A673 (cell line): Measurements from ENCODE around the gene NCOR1. TPM values are rescaled to one million over a fixed set of nuclear protein-coding genes. Genes with fewer than 3 reads are reported as not detected.

Experiments used
- BruUV-seq: library from RNA; stranded (reverse); fragments of 400-500 nt; replicated peaks from 2 replicates; lab custom pipeline; 2021; lab: Mats Ljungman, UMichigan
- CTCF ChIA-PET: fragments of 300-600 bp; sonication (Branson Sonifier 250); formaldehyde crosslinking; loops from one replicate; lab custom pipeline; 2022; ENCODE audit warnings: antibody characterized with exemption; lab: Charles Lee
- POLR2A ChIA-PET: fragments of 300-600 bp; sonication (Branson Sonifier 250); formaldehyde crosslinking; loops from one replicate; lab custom pipeline; 2022; ENCODE audit warnings: antibody characterized with exemption; ENCODE audit not compliant: low non-redundant PET; lab: Charles Lee
- DNase-seq: peaks from one replicate; pipeline ENCODE4 v3.0.0-alpha.2; 2015; ENCODE audit warnings: low spot score
- H3K27ac ChIP-seq: fragments of 200-600 bp; sonication (generic); 2 replicates; pipeline ENCODE4 v1.5.1; 2016; ENCODE audit warnings: mixed run types, low read depth, mild to moderate bottlenecking, mixed read lengths, antibody characterized with exemption, low read length; ENCODE audit not compliant: poor library complexity, severe bottlenecking
- H3K27me3 ChIP-seq: fragments of 200-600 bp; sonication (generic); replicated peaks from 2 replicates; pipeline ENCODE4 v1.6.1; 2017; ENCODE audit warnings: mixed run types, low read depth, mild to moderate bottlenecking, mixed read lengths, antibody characterized with exemption, low read length; ENCODE audit not compliant: insufficient read depth, poor library complexity
- H3K36me3 ChIP-seq: fragments of 200-600 bp; sonication (generic); 2 replicates; pipeline ENCODE4 v1.6.1; 2016; ENCODE audit warnings: mixed run types, mild to moderate bottlenecking, mixed read lengths, antibody characterized with exemption, low read length; ENCODE audit not compliant: insufficient read depth, poor library complexity, severe bottlenecking
- H3K4me1 ChIP-seq: fragments of 200-600 bp; sonication (generic); 2 replicates; pipeline ENCODE4 v1.6.1; 2017; ENCODE audit warnings: mixed run types, mild to moderate bottlenecking, mixed read lengths, antibody characterized with exemption, low read length; ENCODE audit not compliant: insufficient read depth, poor library complexity, severe bottlenecking
- H3K4me3 ChIP-seq: fragments of 200-600 bp; sonication (generic); 2 replicates; pipeline ENCODE4 v1.5.1; 2016; ENCODE audit warnings: low read depth, mixed run types, mild to moderate bottlenecking, mixed read lengths, low read length; ENCODE audit not compliant: poor library complexity, severe bottlenecking
- H3K9me3 ChIP-seq: fragments of 200-600 bp; sonication (generic); 2 replicates; pipeline ENCODE4 v1.6.1; 2016; ENCODE audit warnings: mixed run types, low read depth, mild to moderate bottlenecking, mixed read lengths, antibody characterized with exemption, low read length; ENCODE audit not compliant: poor library complexity, severe bottlenecking
- EZH2 ChIP-seq: fragments of 200-600 bp; sonication (generic); IDR thresholded peaks from 2 replicates; pipeline ENCODE4 v1.6.1; 2017; ENCODE audit warnings: borderline replicate concordance, low read depth, mild to moderate bottlenecking, mixed read lengths, antibody characterized with exemption, low read length; ENCODE audit not compliant: poor library complexity, severe bottlenecking
- intact Hi-C: fragments of 100-400 bp; cut with micrococcal nuclease; formaldehyde crosslinking; loops from one replicate; pipeline ENCODE4 v1.10.0; 2022; ENCODE audit not compliant: unreplicated experiment
- total RNA-seq: library from RNA; stranded (reverse); gene quantifications from 2 replicates; pipeline ENCODE4 v1.2.3, GENCODE V29; 2021
- TF ChIP-seq, protein P1 (sequence below): fragments of 300-800, 200-600 bp; sonication (generic); conservative IDR thresholded peaks from 2 replicates; pipeline ENCODE4 v1.5.1; 2017; ENCODE audit warnings: low read depth, mild to moderate bottlenecking, antibody characterized with exemption, low read length, moderate library complexity, mixed read lengths

NCOR1 gene
- total RNA-seq, 1 experiment from 2014 or later, result 150 TPM

DNA sequence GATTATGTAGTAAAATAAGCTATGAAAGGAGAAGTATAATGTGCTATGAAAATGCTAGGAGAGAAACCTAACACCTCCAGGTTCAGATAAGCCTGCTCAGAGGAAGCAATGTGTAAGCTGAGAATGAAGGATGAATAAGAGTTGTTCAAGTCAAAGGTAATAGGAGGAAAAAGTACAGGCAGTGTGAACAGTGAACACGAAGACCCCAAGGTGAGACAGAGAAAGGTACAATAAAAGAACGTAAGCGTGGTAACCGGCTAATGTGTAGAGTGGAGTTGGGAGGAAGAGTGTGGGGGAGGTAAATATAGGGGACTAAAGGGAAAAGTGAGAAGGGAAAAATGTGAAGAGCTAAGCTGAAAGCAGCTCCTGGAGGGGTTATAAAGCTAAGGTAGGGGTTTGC, 141.5 kb downstream of the NCOR1 start:
- ChIA-PET POLR2A (no interaction called here), CTCF (no interaction called here)
- Histone ChIP-seq H3K27ac (no peak overlapping the region), H3K4me3 (no peak overlapping the region), H3K36me3 (peaks cover 45% of the 10 kb centered on the region), H3K4me1 (no peaks in the 10 kb centered on the region), H3K27me3 (no peaks in the 10 kb centered on the region), H3K9me3 (no peaks in the 10 kb centered on the region)
- TF ChIP-seq, protein P1, sequence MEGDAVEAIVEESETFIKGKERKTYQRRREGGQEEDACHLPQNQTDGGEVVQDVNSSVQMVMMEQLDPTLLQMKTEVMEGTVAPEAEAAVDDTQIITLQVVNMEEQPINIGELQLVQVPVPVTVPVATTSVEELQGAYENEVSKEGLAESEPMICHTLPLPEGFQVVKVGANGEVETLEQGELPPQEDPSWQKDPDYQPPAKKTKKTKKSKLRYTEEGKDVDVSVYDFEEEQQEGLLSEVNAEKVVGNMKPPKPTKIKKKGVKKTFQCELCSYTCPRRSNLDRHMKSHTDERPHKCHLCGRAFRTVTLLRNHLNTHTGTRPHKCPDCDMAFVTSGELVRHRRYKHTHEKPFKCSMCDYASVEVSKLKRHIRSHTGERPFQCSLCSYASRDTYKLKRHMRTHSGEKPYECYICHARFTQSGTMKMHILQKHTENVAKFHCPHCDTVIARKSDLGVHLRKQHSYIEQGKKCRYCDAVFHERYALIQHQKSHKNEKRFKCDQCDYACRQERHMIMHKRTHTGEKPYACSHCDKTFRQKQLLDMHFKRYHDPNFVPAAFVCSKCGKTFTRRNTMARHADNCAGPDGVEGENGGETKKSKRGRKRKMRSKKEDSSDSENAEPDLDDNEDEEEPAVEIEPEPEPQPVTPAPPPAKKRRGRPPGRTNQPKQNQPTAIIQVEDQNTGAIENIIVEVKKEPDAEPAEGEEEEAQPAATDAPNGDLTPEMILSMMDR, result no peak
- TF ChIP-seq EZH2, result no peak
- DNase-seq, result no peak
- intact Hi-C loops, result no loop called here
- no TSS peak for BruUV-seq

DNA sequence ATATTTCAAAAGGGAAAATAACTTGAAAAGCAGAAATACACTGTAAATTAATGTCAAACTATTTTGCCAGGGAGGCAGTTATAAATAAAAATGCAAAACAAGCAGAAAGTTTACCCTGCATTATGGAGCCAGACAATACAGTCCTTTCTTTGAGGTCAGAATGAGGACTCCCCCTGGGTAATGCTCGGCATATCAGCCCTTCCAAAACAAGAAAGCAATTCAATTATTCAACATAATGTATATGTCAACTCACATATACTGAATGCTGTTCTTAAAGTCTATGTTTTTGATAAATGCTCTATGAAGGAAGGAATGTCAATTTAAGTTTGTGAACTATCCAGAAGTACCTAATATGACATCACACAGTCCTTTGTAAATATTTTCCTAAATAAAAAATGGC, 143.3 kb downstream of the NCOR1 start:
- intact Hi-C loops, result no loop called here
- Histone ChIP-seq H3K27me3 (no peaks in the 10 kb centered on the region), H3K4me3 (no peak overlapping the region), H3K4me1 (no peaks in the 10 kb centered on the region), H3K9me3 (no peaks in the 10 kb centered on the region), H3K27ac (no peak overlapping the region), H3K36me3 (peaks cover 35% of the 10 kb centered on the region)
- POLR2A ChIA-PET, result no interaction called here
- BruUV-seq, result no TSS peak
- DNase-seq, result no peak
- no peak for TF ChIP-seq EZH2
- TF ChIP-seq, protein P1, result no peak
- CTCF ChIA-PET, result interaction anchor here (0.6 kb wide), 1 partner anchor 83 kb away, joined by 4 read pairs; no protein-coding TSS in a partner anchor

DNA sequence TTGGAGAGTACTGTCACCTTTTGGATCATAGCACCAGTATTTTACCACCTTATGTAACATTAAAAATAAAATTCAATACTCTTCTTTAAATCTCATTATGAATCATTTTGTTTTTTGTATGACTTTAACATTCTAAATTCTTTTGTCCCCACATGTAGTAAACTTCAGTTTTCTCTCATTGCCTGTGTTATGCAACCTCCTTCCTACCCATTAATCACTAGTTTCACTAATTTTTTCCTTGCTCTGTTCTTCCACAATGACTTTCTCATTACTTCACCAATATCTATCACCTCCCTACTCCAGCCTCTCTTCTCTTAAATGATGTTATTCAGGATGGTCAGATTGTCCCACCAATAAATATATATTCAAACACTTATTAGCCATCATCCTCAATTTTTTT, 147.0 kb downstream of the NCOR1 start:
- POLR2A ChIA-PET, result no interaction called here
- BruUV-seq, result no TSS peak

More for the DNA sequence above, 147.0 kb downstream of the NCOR1 start:
- Histone ChIP-seq H3K4me1 (no peaks in the 10 kb centered on the region), H3K4me3 (no peak overlapping the region), H3K36me3 (peaks cover 63% of the 10 kb centered on the region), H3K27ac (no peak overlapping the region), H3K9me3 (no peaks in the 10 kb centered on the region), H3K27me3 (no peaks in the 10 kb centered on the region)
- TF ChIP-seq, protein P1, result no peak
- no peak for TF ChIP-seq EZH2
- no peak for DNase-seq
- intact Hi-C loops, result no loop called here
- CTCF ChIA-PET, result no interaction called here
